Erythroblast (primary cell): ENCODE measurements around the gene HINFP.

Experiments used
- GATA1 ChIP-seq: IDR thresholded peaks from 2 replicates; pipeline ENCODE4 v1.6.1; 2011; ENCODE audit warnings: low read depth, mild to moderate bottlenecking, control low read depth, low read length, moderate library complexity
- POLR2A ChIP-seq: IDR thresholded peaks from 2 replicates; pipeline ENCODE4 v1.6.1; 2011; ENCODE audit warnings: mild to moderate bottlenecking, low read length

DNA sequence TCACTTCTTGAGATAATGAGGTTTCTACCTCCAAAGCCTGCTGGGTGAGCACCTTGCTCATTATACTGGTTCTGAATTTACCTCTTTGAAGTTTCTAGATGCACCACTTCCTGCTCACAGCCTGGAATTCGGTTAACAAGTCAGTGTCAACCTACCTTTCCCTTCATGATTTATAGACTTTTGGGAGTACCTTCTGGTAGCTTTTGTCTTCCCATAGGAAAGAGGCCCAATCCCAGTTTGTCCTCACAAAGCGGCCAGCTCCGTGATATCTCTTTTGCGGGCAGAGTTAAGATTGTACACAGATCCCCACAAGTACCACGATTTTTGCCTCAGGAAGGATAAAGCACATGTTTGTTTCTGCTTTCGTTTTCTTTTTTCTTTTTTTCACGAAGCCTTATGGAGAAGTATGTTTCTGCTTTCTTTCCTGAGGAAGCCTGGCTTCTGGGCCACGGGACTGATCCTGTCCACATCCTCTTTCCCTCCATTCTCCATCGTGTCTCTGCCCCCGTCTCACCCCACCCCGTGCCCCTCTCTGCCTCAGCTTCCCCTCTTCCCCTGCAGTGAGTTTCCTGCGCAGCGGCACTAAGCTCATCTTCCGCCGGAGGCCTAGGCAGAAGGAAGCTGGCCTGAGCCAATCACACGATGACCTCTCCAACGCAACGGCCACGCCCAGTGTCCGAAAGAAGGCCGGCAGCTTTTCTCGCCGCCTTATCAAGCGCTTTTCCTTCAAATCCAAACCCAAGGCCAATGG, 5.7 kb upstream of the HINFP start:
- TF ChIP-seq POLR2A (no peak), GATA1 (no peak)
